ENCODE data around the gene CLPTM1. TPM values are rescaled to one million over a fixed set of nuclear protein-coding genes. Genes with fewer than 3 reads are reported as not detected.
A peak's percentile ranks its signal among the peaks of the same experiment; 100 is the strongest.

Gene CLPTM1
- polyA plus RNA-seq, 1 donor from 2014 or later = 15.3 TPM

DNA sequence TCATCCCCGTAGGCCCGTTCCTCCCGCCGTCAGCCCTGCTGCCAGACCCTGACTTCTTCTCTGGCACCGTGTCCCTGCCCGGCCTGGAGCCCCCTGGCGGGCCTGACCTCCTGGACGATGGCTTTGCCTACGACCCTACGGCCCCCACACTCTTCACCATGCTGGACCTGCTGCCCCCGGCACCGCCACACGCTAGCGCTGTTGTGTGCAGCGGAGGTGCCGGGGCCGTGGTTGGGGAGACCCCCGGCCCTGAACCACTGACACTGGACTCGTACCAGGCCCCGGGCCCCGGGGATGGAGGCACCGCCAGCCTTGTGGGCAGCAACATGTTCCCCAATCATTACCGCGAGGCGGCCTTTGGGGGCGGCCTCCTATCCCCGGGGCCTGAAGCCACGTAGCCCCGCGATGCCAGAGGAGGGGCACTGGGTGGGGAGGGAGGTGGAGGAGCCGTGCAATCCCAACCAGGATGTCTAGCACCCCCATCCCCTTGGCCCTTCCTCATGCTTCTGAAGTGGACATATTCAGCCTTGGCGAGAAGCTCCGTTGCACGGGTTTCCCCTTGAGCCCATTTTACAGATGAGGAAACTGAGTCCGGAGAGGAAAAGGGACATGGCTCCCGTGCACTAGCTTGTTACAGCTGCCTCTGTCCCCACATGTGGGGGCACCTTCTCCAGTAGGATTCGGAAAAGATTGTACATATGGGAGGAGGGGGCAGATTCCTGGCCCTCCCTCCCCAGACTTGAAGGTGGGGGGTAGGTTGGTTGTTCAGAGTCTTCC lies 82.4 kb downstream of the CLPTM1 start:
- Histone ChIP-seq H3K9ac (ENCODE audit: low read length) (no peak overlapping the region), H2AFZ (ENCODE audit: low read depth, low read length) (no peak overlapping the region), H3K36me3 (ENCODE audit: insufficient read depth, low read length) (no peaks in the 10 kb centered on the region), H4K20me1 (ENCODE audit: insufficient read depth) (no peaks in the 10 kb centered on the region), H3K79me2 (replicated peaks; ENCODE audit: insufficient read depth, low read length) (peaks cover 19% of the 10 kb centered on the region), H3F3A (ENCODE audit: insufficient read depth, low read length, poor library complexity, severe bottlenecking) (no peaks in the 10 kb centered on the region), H3K9me3 (ENCODE audit: low read length) (no peaks in the 10 kb centered on the region), H3K4me2 (ENCODE audit: low read length) (no peak overlapping the region), H3K27me3 (ENCODE audit: insufficient read depth, low read depth, low read length) (no peaks in the 10 kb centered on the region), H3K27ac (ENCODE audit: low read length) (no peak overlapping the region), H3K4me3 (ENCODE audit: low read length) (no peak overlapping the region), H3K9me2 (ENCODE audit: insufficient read depth, low read length) (no peaks in the 10 kb centered on the region)
- TF ChIP-seq, protein P1, sequence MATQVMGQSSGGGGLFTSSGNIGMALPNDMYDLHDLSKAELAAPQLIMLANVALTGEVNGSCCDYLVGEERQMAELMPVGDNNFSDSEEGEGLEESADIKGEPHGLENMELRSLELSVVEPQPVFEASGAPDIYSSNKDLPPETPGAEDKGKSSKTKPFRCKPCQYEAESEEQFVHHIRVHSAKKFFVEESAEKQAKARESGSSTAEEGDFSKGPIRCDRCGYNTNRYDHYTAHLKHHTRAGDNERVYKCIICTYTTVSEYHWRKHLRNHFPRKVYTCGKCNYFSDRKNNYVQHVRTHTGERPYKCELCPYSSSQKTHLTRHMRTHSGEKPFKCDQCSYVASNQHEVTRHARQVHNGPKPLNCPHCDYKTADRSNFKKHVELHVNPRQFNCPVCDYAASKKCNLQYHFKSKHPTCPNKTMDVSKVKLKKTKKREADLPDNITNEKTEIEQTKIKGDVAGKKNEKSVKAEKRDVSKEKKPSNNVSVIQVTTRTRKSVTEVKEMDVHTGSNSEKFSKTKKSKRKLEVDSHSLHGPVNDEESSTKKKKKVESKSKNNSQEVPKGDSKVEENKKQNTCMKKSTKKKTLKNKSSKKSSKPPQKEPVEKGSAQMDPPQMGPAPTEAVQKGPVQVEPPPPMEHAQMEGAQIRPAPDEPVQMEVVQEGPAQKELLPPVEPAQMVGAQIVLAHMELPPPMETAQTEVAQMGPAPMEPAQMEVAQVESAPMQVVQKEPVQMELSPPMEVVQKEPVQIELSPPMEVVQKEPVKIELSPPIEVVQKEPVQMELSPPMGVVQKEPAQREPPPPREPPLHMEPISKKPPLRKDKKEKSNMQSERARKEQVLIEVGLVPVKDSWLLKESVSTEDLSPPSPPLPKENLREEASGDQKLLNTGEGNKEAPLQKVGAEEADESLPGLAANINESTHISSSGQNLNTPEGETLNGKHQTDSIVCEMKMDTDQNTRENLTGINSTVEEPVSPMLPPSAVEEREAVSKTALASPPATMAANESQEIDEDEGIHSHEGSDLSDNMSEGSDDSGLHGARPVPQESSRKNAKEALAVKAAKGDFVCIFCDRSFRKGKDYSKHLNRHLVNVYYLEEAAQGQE (IDR thresholded peaks at IDR 0.05; ENCODE audit: borderline replicate concordance) = no peak
- TF ChIP-seq MXI1 (conservative IDR thresholded peaks at IDR 0.05; ENCODE audit: poor library complexity, severe bottlenecking) (no peak), SMC3 (conservative IDR thresholded peaks at IDR 0.05; ENCODE audit: poor library complexity) (no peak), EZH2 (IDR thresholded peaks at IDR 0.05; ENCODE audit: borderline replicate concordance, insufficient read depth, low read length, poor library complexity, severe bottlenecking) (no peak), TAF1 (IDR thresholded peaks at IDR 0.05; ENCODE audit: low read depth) (no peak), EP300 (conservative IDR thresholded peaks at IDR 0.05; ENCODE audit: poor library complexity, severe bottlenecking) (no peak), POLR2AphosphoS5 (IDR thresholded peaks at IDR 0.05) (no peak), RAD21 (conservative IDR thresholded peaks at IDR 0.05) (no peak)
- TF ChIP-seq, protein P2, sequence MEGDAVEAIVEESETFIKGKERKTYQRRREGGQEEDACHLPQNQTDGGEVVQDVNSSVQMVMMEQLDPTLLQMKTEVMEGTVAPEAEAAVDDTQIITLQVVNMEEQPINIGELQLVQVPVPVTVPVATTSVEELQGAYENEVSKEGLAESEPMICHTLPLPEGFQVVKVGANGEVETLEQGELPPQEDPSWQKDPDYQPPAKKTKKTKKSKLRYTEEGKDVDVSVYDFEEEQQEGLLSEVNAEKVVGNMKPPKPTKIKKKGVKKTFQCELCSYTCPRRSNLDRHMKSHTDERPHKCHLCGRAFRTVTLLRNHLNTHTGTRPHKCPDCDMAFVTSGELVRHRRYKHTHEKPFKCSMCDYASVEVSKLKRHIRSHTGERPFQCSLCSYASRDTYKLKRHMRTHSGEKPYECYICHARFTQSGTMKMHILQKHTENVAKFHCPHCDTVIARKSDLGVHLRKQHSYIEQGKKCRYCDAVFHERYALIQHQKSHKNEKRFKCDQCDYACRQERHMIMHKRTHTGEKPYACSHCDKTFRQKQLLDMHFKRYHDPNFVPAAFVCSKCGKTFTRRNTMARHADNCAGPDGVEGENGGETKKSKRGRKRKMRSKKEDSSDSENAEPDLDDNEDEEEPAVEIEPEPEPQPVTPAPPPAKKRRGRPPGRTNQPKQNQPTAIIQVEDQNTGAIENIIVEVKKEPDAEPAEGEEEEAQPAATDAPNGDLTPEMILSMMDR (IDR thresholded peaks at IDR 0.05; ENCODE audit: poor library complexity, severe bottlenecking) = no peak

DNA sequence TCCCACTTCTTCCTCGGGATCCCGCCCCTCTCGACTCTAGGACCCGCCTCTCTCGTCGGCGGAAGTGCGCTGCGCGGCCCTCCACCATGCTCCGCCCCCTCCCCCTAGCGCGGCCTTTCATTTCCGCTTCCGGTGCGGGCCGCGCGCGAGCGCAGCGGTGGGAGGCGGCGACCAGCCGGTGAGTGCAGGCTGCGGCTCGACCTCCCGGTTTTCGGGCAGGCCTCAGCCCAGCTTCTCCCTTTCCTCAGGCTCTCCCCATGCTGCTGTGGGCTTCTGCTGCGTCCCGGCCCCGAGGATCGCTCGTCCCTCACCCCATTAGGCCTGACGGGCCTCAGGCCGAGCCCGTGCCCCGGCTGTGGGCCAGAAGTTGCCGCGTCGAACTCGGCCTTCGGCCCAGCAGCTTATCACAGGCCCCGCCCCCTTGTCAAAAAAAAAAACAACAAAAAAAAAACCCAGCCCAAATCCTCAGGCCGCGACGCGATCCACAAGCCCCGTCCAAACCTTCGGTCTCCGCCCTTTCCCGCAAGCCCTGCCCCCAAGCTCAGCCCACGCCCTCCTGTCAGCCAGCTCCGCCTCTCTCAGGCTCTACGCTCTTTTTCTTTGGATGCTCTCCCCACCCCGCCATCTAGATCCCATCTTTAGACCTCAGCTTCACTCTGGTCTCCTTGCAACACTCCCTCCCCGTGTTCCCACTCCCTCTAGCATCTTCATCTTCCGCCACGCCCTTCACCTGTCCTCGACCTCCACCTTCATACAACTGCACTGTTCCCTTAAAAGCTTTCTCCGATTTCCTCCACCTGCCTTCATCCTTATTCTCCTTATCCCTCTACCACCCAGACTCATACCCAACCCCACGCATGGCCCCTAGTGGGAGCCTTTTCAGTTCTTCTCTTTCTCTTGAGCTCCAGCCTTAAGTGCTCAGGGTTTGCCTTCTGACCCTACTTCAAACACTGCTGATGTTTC lies 84.0 kb downstream of the CLPTM1 start, which contains the start of gene CLASRP:
Gene CLASRP, plus strand, starts transcription at position 115 of the 963 bp plus-strand sequence. CDS start 1,168 bp downstream, outside the sequence.
- Histone ChIP-seq H2AFZ (ENCODE audit: low read depth, low read length) (peak within 1 kb of the TSS; percentile 72), H3K27me3 (ENCODE audit: insufficient read depth, low read depth, low read length) (no peaks in the 10 kb centered on the region), H3K9me3 (ENCODE audit: low read length) (no peaks in the 10 kb centered on the region), H3K27ac (ENCODE audit: low read length) (peak within 1 kb of the TSS; percentile 78), H3K4me2 (ENCODE audit: low read length) (peak within 1 kb of the TSS; percentile 71), H4K20me1 (ENCODE audit: insufficient read depth) (no peaks in the 10 kb centered on the region), H3K36me3 (ENCODE audit: insufficient read depth, low read length) (no peaks in the 10 kb centered on the region), H3K9me2 (ENCODE audit: insufficient read depth, low read length) (no peaks in the 10 kb centered on the region), H3K79me2 (replicated peaks; ENCODE audit: insufficient read depth, low read length) (peaks cover 19% of the 10 kb centered on the region), H3F3A (ENCODE audit: insufficient read depth, low read length, poor library complexity, severe bottlenecking) (no peaks in the 10 kb centered on the region), H3K9ac (ENCODE audit: low read length) (peak within 1 kb of the TSS; percentile 90), H3K4me3 (ENCODE audit: low read length) (peak within 1 kb of the TSS; percentile 93)
- TF ChIP-seq EZH2 (IDR thresholded peaks at IDR 0.05; ENCODE audit: borderline replicate concordance, insufficient read depth, low read length, poor library complexity, severe bottlenecking) (no peak), SMC3 (conservative IDR thresholded peaks at IDR 0.05; ENCODE audit: poor library complexity) (peak; percentile 11), TAF1 (IDR thresholded peaks at IDR 0.05; ENCODE audit: low read depth) (peak; percentile 56), POLR2AphosphoS5 (IDR thresholded peaks at IDR 0.05) (peak; percentile 97), EP300 (conservative IDR thresholded peaks at IDR 0.05; ENCODE audit: poor library complexity, severe bottlenecking) (no peak), MXI1 (conservative IDR thresholded peaks at IDR 0.05; ENCODE audit: poor library complexity, severe bottlenecking) (peak; percentile 90), RAD21 (conservative IDR thresholded peaks at IDR 0.05) (no peak)
- TF ChIP-seq, protein P1 (IDR thresholded peaks at IDR 0.05; ENCODE audit: borderline replicate concordance) = peak; percentile 36
- TF ChIP-seq, protein P2 (IDR thresholded peaks at IDR 0.05; ENCODE audit: poor library complexity, severe bottlenecking) = no peak
